Neural cell (in vitro differentiated cells): Measurements from ENCODE around the gene MRPL52. TPM values are rescaled to one million over a fixed set of nuclear protein-coding genes. Genes with fewer than 3 reads are reported as not detected.

Experiments
- H2AFZ ChIP-seq: fragments of 200-600, 300-800 bp; sonication (generic), shearing (Covaris generic); 2 replicates; pipeline ENCODE4 v1.6.0; 2014; ENCODE audit warnings: low read depth, mild to moderate bottlenecking, antibody characterized with exemption, low read length, moderate library complexity
- H3F3A ChIP-seq: fragments of 200-600 bp; shearing (Covaris generic); 2 replicates; pipeline ENCODE4 v1.6.1; 2016; ENCODE audit warnings: mild to moderate bottlenecking, moderate library complexity, mixed read lengths, antibody characterized with exemption, low read length; ENCODE audit not compliant: insufficient read depth, poor library complexity, severe bottlenecking
- H3K27ac ChIP-seq: fragments of 200-600, 300-800 bp; sonication (generic), shearing (Covaris generic); 2 replicates; pipeline ENCODE4 v1.5.1; 2014; ENCODE audit warnings: mild to moderate bottlenecking, low read length, moderate library complexity
- H3K27me3 ChIP-seq: fragments of 300-800, 200-600 bp; sonication (generic), shearing (Covaris generic); 2 replicates; pipeline ENCODE4 v1.6.0; 2014; ENCODE audit warnings: mild to moderate bottlenecking, low read depth, low read length, moderate library complexity; ENCODE audit not compliant: insufficient read depth
- H3K36me3 ChIP-seq: fragments of 300-800, 200-600 bp; sonication (generic), shearing (Covaris generic); 2 replicates; pipeline ENCODE4 v1.5.1; 2014; ENCODE audit warnings: mild to moderate bottlenecking, antibody characterized with exemption, low read length, moderate library complexity; ENCODE audit not compliant: insufficient read depth
- H3K4me2 ChIP-seq: fragments of 300-800, 200-600 bp; sonication (generic), shearing (Covaris generic); 2 replicates; pipeline ENCODE4 v1.6.0; 2014; ENCODE audit warnings: mild to moderate bottlenecking, low read length
- H3K4me3 ChIP-seq: fragments of 300-800, 200-600 bp; sonication (generic), shearing (Covaris generic); 2 replicates; pipeline ENCODE4 v1.5.1; 2014; ENCODE audit warnings: mild to moderate bottlenecking, low read length, moderate library complexity
- H3K79me2 ChIP-seq: fragments of 200-600 bp; shearing (Covaris generic); replicated peaks from 2 replicates; pipeline ENCODE4 v1.6.0; 2014; ENCODE audit warnings: mild to moderate bottlenecking, low read length, moderate library complexity; ENCODE audit not compliant: insufficient read depth
- H3K9ac ChIP-seq: fragments of 300-800, 200-600 bp; sonication (generic), shearing (Covaris generic); 2 replicates; pipeline ENCODE4 v1.6.1; 2016; ENCODE audit warnings: mild to moderate bottlenecking, low read length, mixed read lengths
- H3K9me2 ChIP-seq: fragments of 200-600 bp; shearing (Covaris generic); 2 replicates; pipeline ENCODE4 v1.6.1; 2016; ENCODE audit warnings: mild to moderate bottlenecking, low read length, mixed read lengths; ENCODE audit not compliant: insufficient read depth
- H3K9me3 ChIP-seq: fragments of 200-600, 300-800 bp; sonication (generic), shearing (Covaris generic); 2 replicates; pipeline ENCODE4 v1.6.1; 2016; ENCODE audit warnings: mild to moderate bottlenecking, mixed run types, low read length, moderate library complexity, mixed read lengths
- H4K20me1 ChIP-seq: fragments of 200-600 bp; shearing (Covaris generic); 2 replicates; pipeline ENCODE4 v1.6.1; 2016; ENCODE audit warnings: mild to moderate bottlenecking, mixed run types; ENCODE audit not compliant: insufficient read depth
- EP300 ChIP-seq: fragments of 450-650 bp; conservative IDR thresholded peaks from 2 replicates; pipeline ENCODE4 v1.6.1; 2014; ENCODE audit warnings: antibody characterized with exemption, mild to moderate bottlenecking, moderate library complexity; ENCODE audit not compliant: poor library complexity, severe bottlenecking
- EZH2 ChIP-seq: fragments of 200-600, 300-800 bp; shearing (Covaris generic), sonication (generic); IDR thresholded peaks from 2 replicates; pipeline ENCODE4 v1.6.1; 2014; ENCODE audit warnings: antibody characterized with exemption, low read length, borderline replicate concordance, mild to moderate bottlenecking; ENCODE audit not compliant: insufficient read depth, poor library complexity, severe bottlenecking
- MXI1 ChIP-seq: fragments of 450-650 bp; conservative IDR thresholded peaks from 2 replicates; pipeline ENCODE4 v1.6.1; 2014; ENCODE audit warnings: antibody characterized with exemption, mild to moderate bottlenecking; ENCODE audit not compliant: poor library complexity, severe bottlenecking
- POLR2AphosphoS5 ChIP-seq: IDR thresholded peaks from 2 replicates; pipeline ENCODE4 v1.6.1; 2012
- RAD21 ChIP-seq: fragments of 450-650 bp; conservative IDR thresholded peaks from 2 replicates; pipeline ENCODE4 v1.6.1; 2014; ENCODE audit warnings: antibody characterized with exemption, mild to moderate bottlenecking, moderate library complexity
- SMC3 ChIP-seq: fragments of 450-650 bp; conservative IDR thresholded peaks from 2 replicates; pipeline ENCODE4 v1.6.1; 2014; ENCODE audit warnings: antibody characterized with exemption, mild to moderate bottlenecking, moderate library complexity; ENCODE audit not compliant: poor library complexity
- TAF1 ChIP-seq: IDR thresholded peaks from 2 replicates; pipeline ENCODE4 v1.6.1; 2012; ENCODE audit warnings: low read depth
- polyA plus RNA-seq: library from polyadenylated mRNA; depleted of rRNA; stranded (reverse); fragments of >200 nt; gene quantifications from 2 replicates; pipeline ENCODE4 v1.2.3, GENCODE V29; 2014
- TF ChIP-seq, protein P1 (sequence below): IDR thresholded peaks from 2 replicates; pipeline ENCODE4 v1.6.1; 2012; ENCODE audit warnings: borderline replicate concordance
- TF ChIP-seq, protein P2 (sequence below): fragments of 450-650 bp; IDR thresholded peaks from 2 replicates; pipeline ENCODE4 v1.5.1; 2014; ENCODE audit warnings: antibody characterized with exemption, mild to moderate bottlenecking, moderate library complexity; ENCODE audit not compliant: poor library complexity, severe bottlenecking

Gene MRPL52
- polyA plus RNA-seq, 1 donor from 2014 or later: 161 TPM

DNA sequence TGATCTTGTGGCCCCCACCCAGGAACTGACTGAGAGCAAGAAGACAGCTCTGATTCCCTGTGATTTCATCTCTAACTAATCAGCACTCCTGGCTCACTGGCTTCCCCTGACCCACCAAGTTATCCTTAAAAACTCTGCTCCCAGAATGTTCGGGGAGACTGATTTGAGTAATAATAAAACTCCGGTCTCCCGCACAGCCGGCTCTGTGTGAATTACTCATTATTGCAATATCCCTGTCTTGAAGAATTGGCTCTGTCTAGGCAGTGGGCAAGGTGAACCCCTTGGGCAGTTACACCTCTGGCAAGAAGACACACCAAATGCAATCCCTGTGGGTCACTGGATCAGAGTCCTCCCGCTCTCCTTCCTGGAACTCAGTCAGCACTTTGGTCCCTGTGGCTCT is 35.7 kb upstream of the MRPL52 start:
- H3K9ac ChIP-seq: no peak overlapping the region
- H4K20me1 ChIP-seq: no peaks in the 10 kb centered on the region
- no peaks in the 10 kb centered on the region for H3K27me3 ChIP-seq
- H2AFZ ChIP-seq: no peak overlapping the region
- no peak for TF ChIP-seq POLR2AphosphoS5
- TF ChIP-seq SMC3: no peak
- TF ChIP-seq EZH2: no peak
- TF ChIP-seq, protein P1, sequence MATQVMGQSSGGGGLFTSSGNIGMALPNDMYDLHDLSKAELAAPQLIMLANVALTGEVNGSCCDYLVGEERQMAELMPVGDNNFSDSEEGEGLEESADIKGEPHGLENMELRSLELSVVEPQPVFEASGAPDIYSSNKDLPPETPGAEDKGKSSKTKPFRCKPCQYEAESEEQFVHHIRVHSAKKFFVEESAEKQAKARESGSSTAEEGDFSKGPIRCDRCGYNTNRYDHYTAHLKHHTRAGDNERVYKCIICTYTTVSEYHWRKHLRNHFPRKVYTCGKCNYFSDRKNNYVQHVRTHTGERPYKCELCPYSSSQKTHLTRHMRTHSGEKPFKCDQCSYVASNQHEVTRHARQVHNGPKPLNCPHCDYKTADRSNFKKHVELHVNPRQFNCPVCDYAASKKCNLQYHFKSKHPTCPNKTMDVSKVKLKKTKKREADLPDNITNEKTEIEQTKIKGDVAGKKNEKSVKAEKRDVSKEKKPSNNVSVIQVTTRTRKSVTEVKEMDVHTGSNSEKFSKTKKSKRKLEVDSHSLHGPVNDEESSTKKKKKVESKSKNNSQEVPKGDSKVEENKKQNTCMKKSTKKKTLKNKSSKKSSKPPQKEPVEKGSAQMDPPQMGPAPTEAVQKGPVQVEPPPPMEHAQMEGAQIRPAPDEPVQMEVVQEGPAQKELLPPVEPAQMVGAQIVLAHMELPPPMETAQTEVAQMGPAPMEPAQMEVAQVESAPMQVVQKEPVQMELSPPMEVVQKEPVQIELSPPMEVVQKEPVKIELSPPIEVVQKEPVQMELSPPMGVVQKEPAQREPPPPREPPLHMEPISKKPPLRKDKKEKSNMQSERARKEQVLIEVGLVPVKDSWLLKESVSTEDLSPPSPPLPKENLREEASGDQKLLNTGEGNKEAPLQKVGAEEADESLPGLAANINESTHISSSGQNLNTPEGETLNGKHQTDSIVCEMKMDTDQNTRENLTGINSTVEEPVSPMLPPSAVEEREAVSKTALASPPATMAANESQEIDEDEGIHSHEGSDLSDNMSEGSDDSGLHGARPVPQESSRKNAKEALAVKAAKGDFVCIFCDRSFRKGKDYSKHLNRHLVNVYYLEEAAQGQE: no peak
- no peak for TF ChIP-seq TAF1
- TF ChIP-seq MXI1: no peak
- no peak for TF ChIP-seq RAD21
- TF ChIP-seq EP300: no peak
- TF ChIP-seq, protein P2, sequence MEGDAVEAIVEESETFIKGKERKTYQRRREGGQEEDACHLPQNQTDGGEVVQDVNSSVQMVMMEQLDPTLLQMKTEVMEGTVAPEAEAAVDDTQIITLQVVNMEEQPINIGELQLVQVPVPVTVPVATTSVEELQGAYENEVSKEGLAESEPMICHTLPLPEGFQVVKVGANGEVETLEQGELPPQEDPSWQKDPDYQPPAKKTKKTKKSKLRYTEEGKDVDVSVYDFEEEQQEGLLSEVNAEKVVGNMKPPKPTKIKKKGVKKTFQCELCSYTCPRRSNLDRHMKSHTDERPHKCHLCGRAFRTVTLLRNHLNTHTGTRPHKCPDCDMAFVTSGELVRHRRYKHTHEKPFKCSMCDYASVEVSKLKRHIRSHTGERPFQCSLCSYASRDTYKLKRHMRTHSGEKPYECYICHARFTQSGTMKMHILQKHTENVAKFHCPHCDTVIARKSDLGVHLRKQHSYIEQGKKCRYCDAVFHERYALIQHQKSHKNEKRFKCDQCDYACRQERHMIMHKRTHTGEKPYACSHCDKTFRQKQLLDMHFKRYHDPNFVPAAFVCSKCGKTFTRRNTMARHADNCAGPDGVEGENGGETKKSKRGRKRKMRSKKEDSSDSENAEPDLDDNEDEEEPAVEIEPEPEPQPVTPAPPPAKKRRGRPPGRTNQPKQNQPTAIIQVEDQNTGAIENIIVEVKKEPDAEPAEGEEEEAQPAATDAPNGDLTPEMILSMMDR: no peak
- H3K4me2 ChIP-seq: no peak overlapping the region
- no peak overlapping the region for H3K27ac ChIP-seq
- H3K79me2 ChIP-seq: no peaks in the 10 kb centered on the region
- no peaks in the 10 kb centered on the region for H3K9me3 ChIP-seq
- H3K9me2 ChIP-seq: no peaks in the 10 kb centered on the region
- H3K4me3 ChIP-seq: no peak overlapping the region
- H3K36me3 ChIP-seq: no peaks in the 10 kb centered on the region
- H3F3A ChIP-seq: no peaks in the 10 kb centered on the region

DNA sequence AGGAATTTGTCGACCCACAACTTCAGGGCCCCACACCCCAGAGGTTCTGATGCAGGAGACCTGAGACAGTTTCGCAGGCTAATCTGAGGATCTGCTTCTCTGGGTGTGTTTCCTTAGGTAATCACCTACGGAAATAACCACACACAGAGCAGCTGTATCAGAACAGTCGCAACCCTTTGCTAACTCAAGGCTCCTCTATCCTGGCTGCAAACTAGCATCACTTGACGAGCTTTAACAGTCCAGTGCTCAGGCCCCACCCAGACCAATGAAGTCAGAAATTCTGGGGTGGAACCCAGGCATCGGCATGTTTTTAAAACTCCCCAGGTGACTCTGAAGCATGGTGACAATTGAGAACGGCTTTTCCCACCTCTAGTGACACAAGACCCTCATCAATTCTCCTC is 35.1 kb upstream of the MRPL52 start:
- Histone ChIP-seq H3K4me2 (no peak overlapping the region), H3K27ac (no peak overlapping the region), H2AFZ (no peak overlapping the region), H3K4me3 (no peak overlapping the region), H3K27me3 (no peaks in the 10 kb centered on the region), H3K79me2 (no peaks in the 10 kb centered on the region), H3K9ac (no peak overlapping the region), H3K9me3 (no peaks in the 10 kb centered on the region), H3F3A (no peaks in the 10 kb centered on the region), H3K9me2 (no peaks in the 10 kb centered on the region), H4K20me1 (no peaks in the 10 kb centered on the region), H3K36me3 (no peaks in the 10 kb centered on the region)
- TF ChIP-seq RAD21 (no peak), POLR2AphosphoS5 (no peak), MXI1 (no peak)
